Activated CD4-positive, alpha-beta T cell treated with anti-CD3 and anti-CD28 coated beads for 1 hour (primary cell): ENCODE results near the gene LOXL1.
A peak's percentile ranks its signal among the peaks of the same experiment; 100 is the strongest.

Experiments
- DNase-seq: peaks from one replicate; pipeline ENCODE4 v3.0.0-alpha.2; 2020

The LOXL1 gene

DNA sequence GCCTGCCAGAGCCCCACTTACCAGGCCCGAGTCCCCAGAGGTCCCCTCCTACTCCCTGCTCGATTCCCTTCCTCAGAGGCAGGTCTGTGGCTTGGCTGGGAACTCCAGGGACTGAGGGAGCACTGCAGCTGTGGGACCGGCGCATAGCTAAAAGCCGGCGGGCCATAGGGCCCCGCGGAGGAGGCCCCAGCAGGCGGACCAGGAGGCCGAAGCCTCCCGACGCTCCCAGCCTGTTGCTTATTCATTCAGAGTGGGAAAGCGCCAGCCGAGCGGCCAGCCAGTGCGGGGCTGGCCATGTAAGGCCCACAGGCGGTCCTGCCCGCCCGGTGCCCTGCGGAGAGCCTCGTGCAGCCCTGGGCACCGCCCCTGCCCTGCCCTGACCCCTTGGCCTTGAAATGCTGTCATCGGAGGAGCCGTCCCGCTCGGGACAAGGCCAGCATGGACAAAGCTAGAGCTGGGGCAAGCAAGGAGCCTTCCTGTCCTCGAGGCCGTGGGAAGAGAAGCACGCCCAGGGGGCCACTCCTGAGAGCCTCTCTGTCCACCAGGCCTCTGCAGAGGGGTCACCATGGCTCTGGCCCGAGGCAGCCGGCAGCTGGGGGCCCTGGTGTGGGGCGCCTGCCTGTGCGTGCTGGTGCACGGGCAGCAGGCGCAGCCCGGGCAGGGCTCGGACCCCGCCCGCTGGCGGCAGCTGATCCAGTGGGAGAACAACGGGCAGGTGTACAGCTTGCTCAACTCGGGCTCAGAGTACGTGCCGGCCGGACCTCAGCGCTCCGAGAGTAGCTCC lies at the start of gene LOXL1:
Gene LOXL1, plus strand, starts transcription at position 244 of the 784 bp plus-strand sequence. Its CDS starts 322 bp downstream, at position 566.
- DNase-seq, result no peak

DNA sequence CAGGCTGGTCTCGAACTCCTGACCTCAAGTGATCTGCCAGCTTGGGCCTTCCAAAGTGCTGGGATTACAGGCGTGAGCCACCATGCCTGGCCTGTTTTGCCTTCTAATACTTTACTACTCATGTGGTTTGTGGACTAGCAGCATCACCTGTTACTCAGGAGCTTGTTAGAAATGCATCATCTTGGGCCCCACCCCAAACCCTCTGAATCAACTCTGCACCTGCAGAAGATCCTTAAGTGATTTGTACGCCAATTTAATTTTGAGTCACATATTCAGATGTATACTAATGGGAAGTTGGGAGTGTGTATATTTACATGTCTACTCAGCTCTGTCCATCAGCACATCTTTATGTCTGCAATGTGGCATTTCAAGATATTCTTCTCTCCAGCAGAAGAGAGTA lies 46.8 kb upstream of the LOXL1 start:
- no peak for DNase-seq

DNA sequence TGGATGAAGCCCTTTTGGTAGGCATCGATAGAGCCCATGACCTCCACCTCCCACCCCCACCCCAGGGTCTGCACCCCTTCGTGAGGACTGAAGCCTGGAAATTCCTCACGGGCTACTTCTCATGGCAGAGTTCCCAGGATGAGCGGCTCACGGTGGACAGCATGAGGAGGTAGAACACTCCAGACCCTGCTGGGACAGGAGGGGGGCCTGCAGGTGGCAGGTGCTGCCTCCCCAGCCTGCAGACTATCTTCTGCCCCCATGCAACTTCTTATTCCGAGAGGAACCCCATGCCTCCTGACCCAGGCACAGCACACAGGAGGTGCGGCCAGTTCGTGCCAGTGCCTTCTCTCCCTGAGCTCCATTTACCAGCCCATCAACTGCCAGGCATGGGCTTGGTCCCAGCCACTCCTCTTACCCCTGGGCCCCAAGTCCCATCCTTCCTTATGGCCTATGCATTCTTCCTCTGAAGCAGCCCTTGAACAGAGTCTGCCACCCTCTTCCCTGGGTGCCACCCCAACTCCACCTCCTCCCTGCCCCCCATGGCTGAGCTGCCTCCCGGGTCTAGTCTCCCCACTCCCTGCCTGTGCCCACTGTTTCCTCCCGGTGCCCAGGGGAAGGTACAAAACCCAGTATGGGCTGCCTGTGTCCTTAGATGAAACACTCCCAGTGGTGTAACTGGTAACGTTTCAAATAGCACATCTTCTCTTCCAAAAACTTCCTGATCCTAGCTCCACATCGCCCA lies 44.5 kb upstream of the LOXL1 start:
- DNase-seq, result no peak

- DNase-seq, result no peak
Observed at GRCh38 chr15:73882761-73883419, 43.4 kb upstream of the LOXL1 start.

- DNase-seq, result no peak
Observed at GRCh38 chr15:73884159-73884558, 42.1 kb upstream of the LOXL1 start.

- no peak for DNase-seq
Observed at GRCh38 chr15:73885954-73886700, 40.1 kb upstream of the LOXL1 start.

GRCh38 chr15:73886717-73887345 lies 39.4 kb upstream of the LOXL1 start:
- no peak for DNase-seq

- no peak for DNase-seq
Observed at GRCh38 chr15:73887481-73887880, 38.8 kb upstream of the LOXL1 start.

- DNase-seq, result no peak
Observed at GRCh38 chr15:73888224-73889041, 37.8 kb upstream of the LOXL1 start.

DNA sequence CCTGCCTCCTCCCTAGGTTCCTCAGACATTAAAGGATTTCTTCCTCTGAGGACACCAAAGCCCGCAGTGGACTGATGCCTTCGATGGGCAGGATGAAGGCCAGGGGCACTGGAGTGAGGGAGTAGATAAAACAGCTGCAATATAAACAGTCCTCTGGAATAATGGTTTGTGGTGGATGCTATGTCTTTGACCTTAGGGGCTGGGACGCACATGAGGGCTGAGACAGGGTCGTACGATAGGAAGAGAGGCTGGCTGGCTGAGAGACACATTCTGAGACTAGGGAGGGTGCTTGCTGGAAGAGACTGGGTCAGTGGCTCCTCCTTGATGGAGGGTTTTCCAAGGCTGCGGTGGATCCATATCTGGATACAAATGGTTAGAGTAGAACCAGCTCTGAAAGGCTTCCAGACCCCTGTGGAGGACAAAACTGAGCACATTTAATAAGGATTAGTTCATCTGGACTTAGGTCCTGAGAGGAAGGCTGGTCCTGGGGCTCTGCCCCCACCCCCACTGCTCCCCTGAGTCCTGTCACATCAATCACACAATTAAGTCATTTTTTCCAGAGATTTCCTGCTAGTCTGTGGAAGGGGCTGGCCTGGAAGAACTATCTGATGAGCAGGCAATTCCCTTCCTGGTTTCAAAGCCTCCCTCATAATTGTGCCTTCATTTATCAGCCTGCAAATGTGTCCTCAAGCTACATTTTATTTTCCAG lies 37.1 kb upstream of the LOXL1 start:
- DNase-seq, result no peak

GRCh38 chr15:73889762-73890124 lies 36.5 kb upstream of the LOXL1 start:
- no peak for DNase-seq

DNA sequence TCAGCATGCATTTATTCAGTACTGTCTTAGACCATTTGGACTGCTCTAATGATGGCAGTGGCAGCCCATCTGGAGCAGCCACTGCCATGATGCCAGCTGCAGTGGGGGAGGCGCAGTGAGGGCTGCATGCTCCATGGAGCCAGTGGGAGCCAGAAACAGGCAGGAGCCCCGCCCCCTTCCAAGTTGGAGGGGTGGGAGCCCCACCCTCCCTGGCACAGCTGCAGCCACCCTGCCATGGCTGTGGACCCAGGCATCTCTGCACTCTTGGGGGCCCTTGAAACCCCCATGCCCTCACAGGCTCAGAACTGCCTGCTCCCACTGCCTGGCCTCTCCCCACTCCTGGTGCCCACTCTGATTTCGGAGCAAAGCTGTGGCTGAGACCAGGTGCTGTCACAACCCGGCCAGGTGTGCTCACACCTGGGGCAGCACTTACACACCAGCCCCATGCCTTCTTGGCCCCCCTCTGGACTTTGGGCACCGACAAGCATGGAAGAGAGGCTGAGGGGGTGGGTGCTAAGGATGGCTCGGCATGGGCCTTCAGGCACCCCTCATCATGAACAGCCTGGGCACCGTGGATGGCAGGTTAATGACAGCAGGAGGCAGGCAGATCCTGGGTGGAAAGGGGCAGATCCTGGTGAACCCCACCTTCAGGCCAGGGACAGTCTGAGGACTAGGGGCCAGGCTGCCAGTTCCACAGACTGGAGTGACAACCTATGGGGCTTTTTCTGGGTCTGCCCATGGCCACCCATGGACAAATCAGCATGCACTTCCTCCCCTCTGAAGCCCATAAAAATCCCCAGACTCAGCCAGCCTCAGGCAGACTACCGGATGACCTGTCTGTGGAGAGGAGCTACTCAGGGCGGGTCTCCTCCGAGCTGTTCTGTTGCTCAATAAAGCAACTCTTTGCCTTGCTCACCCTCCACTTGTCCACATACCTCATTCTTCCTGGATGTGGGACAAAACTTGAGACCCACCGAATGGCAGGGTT lies 34.6 kb upstream of the LOXL1 start:
- no peak for DNase-seq

GRCh38 chr15:73892446-73893226 lies 33.6 kb upstream of the LOXL1 start:
- no peak for DNase-seq

- no peak for DNase-seq
Observed at GRCh38 chr15:73894133-73894814, 32.0 kb upstream of the LOXL1 start.

- peak; percentile 12 for DNase-seq
Observed at GRCh38 chr15:73897441-73898261, 28.6 kb upstream of the LOXL1 start.

DNA sequence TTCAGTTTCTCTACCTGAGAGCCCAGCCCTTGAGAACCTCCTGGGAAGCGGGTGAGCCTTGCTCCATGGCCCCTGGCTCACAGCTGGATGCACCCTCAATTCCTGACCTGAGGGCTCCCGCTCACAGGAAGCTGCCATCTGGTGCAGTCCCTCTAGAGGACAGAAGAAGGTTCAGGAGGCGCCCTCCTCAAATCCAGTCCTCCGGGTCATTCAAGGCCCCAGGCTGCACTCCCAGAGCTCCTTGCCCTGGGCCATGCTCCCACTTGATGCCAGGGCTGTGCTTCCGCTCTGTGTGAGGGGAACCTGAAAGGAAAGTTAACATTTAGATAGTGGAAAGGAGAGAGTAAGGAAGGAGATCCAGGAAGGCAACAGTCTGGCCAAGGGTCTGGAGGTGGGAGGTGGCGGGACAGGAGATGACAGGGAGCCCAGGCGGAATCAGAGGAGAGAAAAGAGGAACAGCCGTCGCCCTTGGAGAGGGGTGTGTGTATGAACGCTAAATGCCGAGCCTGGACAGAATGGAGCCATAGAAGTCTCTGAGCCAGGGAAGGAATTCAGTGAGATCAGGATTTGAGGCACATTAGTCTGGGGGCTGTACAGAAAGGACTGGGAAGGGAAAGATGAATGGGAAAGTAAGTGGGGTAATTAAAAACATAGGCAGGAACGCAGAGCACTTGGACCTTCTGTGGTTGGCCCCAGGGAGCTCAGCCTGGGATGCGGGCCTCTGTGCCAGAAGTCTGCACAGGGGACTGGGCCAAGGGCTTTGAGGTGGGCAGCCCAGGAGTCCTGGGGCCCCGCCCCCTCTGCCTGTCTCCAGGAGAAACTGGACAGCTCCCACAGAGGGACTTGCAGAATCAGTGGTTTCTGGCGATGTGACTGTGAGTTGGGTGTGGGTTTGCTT lies 26.8 kb upstream of the LOXL1 start:
- no peak for DNase-seq
